ENCODE data around the gene PGS1. TPM values are rescaled to one million over a fixed set of nuclear protein-coding genes. Genes with fewer than 3 reads are reported as not detected.
A peak's percentile ranks its signal among the peaks of the same experiment; 100 is the strongest.

The PGS1 gene
- total and polyA plus RNA-seq, 10 of the 15 experiments (the other 5 are each of a cell fraction or from before 2014, with no cell fraction given), result 1.3 to 37.6 (median 27.4) TPM

DNA sequence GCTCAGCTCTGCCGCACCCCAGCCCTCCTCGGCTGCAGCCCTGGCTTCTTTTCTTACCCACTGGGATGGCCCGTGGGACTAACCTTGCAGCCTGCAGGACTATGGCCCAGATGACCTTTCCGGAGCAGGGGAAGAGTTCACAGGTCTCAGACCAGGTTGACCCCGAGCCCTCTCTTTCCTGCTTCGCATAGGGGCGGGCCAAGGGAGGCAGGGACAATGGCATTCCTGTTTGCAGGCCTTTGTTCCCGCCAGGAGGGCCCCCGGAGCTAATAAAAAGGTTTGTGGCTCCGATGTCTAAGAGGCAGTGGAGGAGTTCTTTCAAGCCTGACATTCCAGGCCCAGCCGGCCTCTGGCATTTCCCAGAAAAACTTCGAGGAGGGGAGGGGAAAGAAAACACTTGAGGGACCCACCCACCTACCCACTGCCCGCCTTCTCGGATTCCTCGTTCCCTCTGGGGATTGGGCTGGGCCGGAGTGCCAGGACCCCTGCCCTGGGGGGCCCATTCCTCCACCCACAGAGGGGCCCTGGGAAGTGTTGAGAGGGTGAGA lies 12.8 kb upstream of the PGS1 start:
- Histone ChIP-seq H3K9ac (ENCODE audit: control insufficient read depth, insufficient read depth, low read length) (no peak overlapping the region), H3K4me3 (no peak overlapping the region), H3K9me3 (replicated peaks; ENCODE audit: control insufficient read depth, insufficient read depth, low read length) (no peaks in the 10 kb centered on the region), H3K4me2 (ENCODE audit: control insufficient read depth, insufficient read depth) (no peak overlapping the region), H3K79me2 (ENCODE audit: control insufficient read depth, insufficient read depth, low read length) (no peaks in the 10 kb centered on the region), H3K4me1 (ENCODE audit: control insufficient read depth, insufficient read depth, low read length) (peaks cover 23% of the 10 kb centered on the region), H4K20me1 (ENCODE audit: control insufficient read depth, insufficient read depth) (no peaks in the 10 kb centered on the region), H3K27me3 (replicated peaks in 1 of 2; ENCODE audit: control insufficient read depth in 2 of 2, insufficient read depth in 2 of 2, low read length in 1 of 2) (0 out of 4 replicates have a peak, but pooled peaks cover 0 to 2% of the 10 kb centered on the region in 2 experiments), H3K27ac (ENCODE audit: control insufficient read depth, insufficient read depth) (no peak overlapping the region), H3K36me3 (ENCODE audit: control insufficient read depth in 2 of 2, insufficient read depth in 2 of 2, low read length in 1 of 2) (no peaks in the 10 kb centered on the region), H2AFZ (ENCODE audit: control insufficient read depth, low read depth, low read length) (no peak overlapping the region)
- FAIRE-seq (no peak), DNase-seq (ENCODE audit: low read depth, low spot score) (no peak), ATAC-seq (no peak)
- RAD21 ChIA-PET (ENCODE audit: unreplicated experiment), result interaction anchor here (0.8 to 5.3 kb wide), 4 partner anchors 9 to 55 kb away, joined by 3 to 52 read pairs (median 6); no protein-coding TSS in a partner anchor
- 65% methylated on average over 16 of the region's 16 CpGs for WGBS (ENCODE audit: insufficient coverage, insufficient replicate concordance, low lambda C conversion rate, missing lambda C conversion rate)
- TF ChIP-seq BACH1 (IDR thresholded peaks at IDR 0.05; ENCODE audit: borderline replicate concordance), result no peak
- TF ChIP-seq POLR2AphosphoS2 (IDR thresholded peaks at IDR 0.05; ENCODE audit: low read depth, low read length), result no peak
- intact Hi-C loops (cut with micrococcal nuclease; ENCODE audit: unreplicated experiment) (no loop called here), in situ Hi-C loops (cut with MboI) (no loop called here)
- CTCF ChIA-PET, result interaction anchor here (0.9 to 6.6 kb wide), 6 partner anchors 10 to 281 kb away, joined by 3 to 96 read pairs (median 5); no protein-coding TSS in a partner anchor
- POLR2A ChIA-PET, result interaction anchor here (0.9 to 3.9 kb wide), 3 partner anchors 8 to 17 kb away, joined by 3 to 16 read pairs (median 13); no protein-coding TSS in a partner anchor
- SMC1A ChIA-PET (ENCODE audit: uncharacterized antibody, unreplicated experiment), result interaction anchor here (0.7 to 6.1 kb wide), 3 partner anchors 29 to 57 kb away, joined by 3 to 26 read pairs (median 3); no protein-coding TSS in a partner anchor
- no TSS peak for BruUV-seq (replicated peaks)

DNA sequence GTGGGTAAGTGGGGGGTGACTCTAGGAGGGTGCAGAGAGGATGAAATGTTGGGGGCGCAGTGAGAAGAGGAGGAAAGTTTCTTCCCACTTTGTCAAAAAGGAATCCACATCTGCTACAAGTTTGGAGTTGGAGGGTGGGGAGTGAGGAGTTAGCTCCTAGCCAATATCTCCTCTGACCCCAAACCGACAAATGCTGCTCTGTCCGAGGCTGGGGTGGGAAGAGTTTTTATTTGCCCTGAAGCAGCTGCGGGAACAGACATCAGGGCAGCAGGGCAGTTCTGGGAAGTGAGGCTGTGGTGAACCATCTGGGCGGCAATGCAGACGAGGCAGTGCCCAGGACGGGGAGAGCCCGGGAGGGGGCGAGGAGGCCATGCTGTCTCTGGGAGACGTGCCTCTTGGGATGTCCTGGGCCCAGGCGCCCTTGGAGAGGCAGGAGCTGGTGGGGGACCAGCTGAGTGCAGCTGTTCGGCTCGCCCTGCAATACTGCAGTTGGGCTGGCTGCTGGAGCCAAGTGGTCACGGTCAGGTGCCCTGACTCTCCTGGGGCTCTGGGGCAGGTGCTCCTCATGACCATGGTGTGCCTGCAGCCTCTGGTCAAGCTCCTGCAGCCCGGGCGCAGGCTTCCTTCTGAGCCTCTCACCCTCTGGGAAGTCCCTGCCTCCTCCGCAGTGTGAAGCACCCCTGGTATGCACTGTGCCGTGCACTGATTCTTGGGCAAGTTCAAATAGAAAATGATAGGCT lies 12.2 kb upstream of the PGS1 start:
- H2AFZ ChIP-seq (ENCODE audit: control insufficient read depth, low read depth, low read length), result no peak overlapping the region
- H4K20me1 ChIP-seq (ENCODE audit: control insufficient read depth, insufficient read depth), result no peaks in the 10 kb centered on the region
- FAIRE-seq (no peak), ATAC-seq (peak; percentile 84), DNase-seq (ENCODE audit: low read depth, low spot score) (no peak)
- WGBS (ENCODE audit: insufficient coverage, insufficient replicate concordance, low lambda C conversion rate, missing lambda C conversion rate), result 24% methylated on average over 16 of the region's 18 CpGs
- intact Hi-C loops (cut with micrococcal nuclease; ENCODE audit: unreplicated experiment), result no loop called here
- TF ChIP-seq, protein P1, sequence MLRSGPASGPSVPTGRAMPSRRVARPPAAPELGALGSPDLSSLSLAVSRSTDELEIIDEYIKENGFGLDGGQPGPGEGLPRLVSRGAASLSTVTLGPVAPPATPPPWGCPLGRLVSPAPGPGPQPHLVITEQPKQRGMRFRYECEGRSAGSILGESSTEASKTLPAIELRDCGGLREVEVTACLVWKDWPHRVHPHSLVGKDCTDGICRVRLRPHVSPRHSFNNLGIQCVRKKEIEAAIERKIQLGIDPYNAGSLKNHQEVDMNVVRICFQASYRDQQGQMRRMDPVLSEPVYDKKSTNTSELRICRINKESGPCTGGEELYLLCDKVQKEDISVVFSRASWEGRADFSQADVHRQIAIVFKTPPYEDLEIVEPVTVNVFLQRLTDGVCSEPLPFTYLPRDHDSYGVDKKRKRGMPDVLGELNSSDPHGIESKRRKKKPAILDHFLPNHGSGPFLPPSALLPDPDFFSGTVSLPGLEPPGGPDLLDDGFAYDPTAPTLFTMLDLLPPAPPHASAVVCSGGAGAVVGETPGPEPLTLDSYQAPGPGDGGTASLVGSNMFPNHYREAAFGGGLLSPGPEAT (IDR thresholded peaks at IDR 0.05; ENCODE audit: low read depth), result 0 out of 2 replicates have a peak, but pooled peaks have one; percentile 37
- peak; percentile 99 for TF ChIP-seq PAX5 (IDR thresholded peaks at IDR 0.05; ENCODE audit: borderline replicate concordance, low read depth, low read length)
- TF ChIP-seq STAT3 (IDR thresholded peaks at IDR 0.05; ENCODE audit: low read depth, low read length), result no peak
- TF ChIP-seq TCF12 (IDR thresholded peaks at IDR 0.05; ENCODE audit: low read depth, low read length), result peak; percentile 77
- TF ChIP-seq NFIC (IDR thresholded peaks at IDR 0.05; ENCODE audit: low read depth, low read length), result no peak
- peak; percentile 64 for TF ChIP-seq IKZF1 (conservative IDR thresholded peaks at IDR 0.05)
- TF ChIP-seq TCF3 (IDR thresholded peaks at IDR 0.05; ENCODE audit: borderline replicate concordance, insufficient read depth, low read depth, low read length), result peak; percentile 90
- TF ChIP-seq BHLHE40 (IDR thresholded peaks at IDR 0.05; ENCODE audit: borderline replicate concordance in 1 of 2, low read depth in 2 of 2, low read length in 1 of 2), result peak in 1 of 2 experiments; percentile 38; a peak in 1 of 4 replicates
- no peak overlapping the region for H3K27ac ChIP-seq (ENCODE audit: control insufficient read depth, insufficient read depth)
- H3K9me3 ChIP-seq (replicated peaks; ENCODE audit: control insufficient read depth, insufficient read depth, low read length), result no peaks in the 10 kb centered on the region
- H3K9ac ChIP-seq (ENCODE audit: control insufficient read depth, insufficient read depth, low read length), result no peak overlapping the region
- H3K27me3 ChIP-seq (replicated peaks in 1 of 2; ENCODE audit: control insufficient read depth in 2 of 2, insufficient read depth in 2 of 2, low read length in 1 of 2), result 0 out of 4 replicates have a peak, but pooled peaks cover 0 to 2% of the 10 kb centered on the region in 2 experiments
- H3K4me2 ChIP-seq (ENCODE audit: control insufficient read depth, insufficient read depth), result no peak overlapping the region; the same call in 1 of the 2 replicates
- SMC1A ChIA-PET (ENCODE audit: uncharacterized antibody, unreplicated experiment), result interaction anchor here (0.6 kb wide), 1 partner anchor 313 kb away, joined by 3 read pairs; no protein-coding TSS in a partner anchor
- in situ Hi-C loops (cut with MboI), result no loop called here
- no TSS peak for BruUV-seq (replicated peaks)
- peaks cover 22% of the 10 kb centered on the region for H3K4me1 ChIP-seq (ENCODE audit: control insufficient read depth, insufficient read depth, low read length)
- no peak overlapping the region for H3K4me3 ChIP-seq
- H3K79me2 ChIP-seq (ENCODE audit: control insufficient read depth, insufficient read depth, low read length), result no peaks in the 10 kb centered on the region
- CTCF ChIA-PET, result interaction anchor here (0.7 to 6.6 kb wide), 5 partner anchors 16 to 281 kb away, joined by 3 to 96 read pairs (median 5); no protein-coding TSS in a partner anchor
- no peaks in the 10 kb centered on the region for H3K36me3 ChIP-seq (ENCODE audit: control insufficient read depth in 2 of 2, insufficient read depth in 2 of 2, low read length in 1 of 2)
- POLR2A ChIA-PET, result interaction anchor here (1.1 to 3.9 kb wide), 3 partner anchors 10 to 16 kb away, joined by 3 to 16 read pairs (median 13); no protein-coding TSS in a partner anchor
- RAD21 ChIA-PET (ENCODE audit: unreplicated experiment), result interaction anchor here (0.9 to 1.4 kb wide), 4 partner anchors 16 to 347 kb away, joined by 3 to 7 read pairs (median 3); no protein-coding TSS in a partner anchor
